Activated CD4-positive, alpha-beta T cell treated with anti-CD3 and anti-CD28 coated beads for 36 hours (primary cell): ENCODE measurements around the gene PPP3CA. TPM values are rescaled to one million over a fixed set of nuclear protein-coding genes. Genes with fewer than 3 reads are reported as not detected.

ENCODE experiments used
- ATAC-seq: fragments of 200-7000 bp; cut with Tn5 transposase; one replicate; pipeline ENCODE4 v1.10.0; 2021; ENCODE audit warnings: mild to moderate bottlenecking, moderate library complexity
- CTCF ChIA-PET: fragments of 350-600 bp; sonication (Branson Sonifier 250); formaldehyde crosslinking; loops from one replicate; lab custom pipeline; 2021; ENCODE audit warnings: antibody characterized with exemption; lab: Charles Lee
- POLR2A ChIA-PET: fragments of 350-600 bp; sonication (Branson Sonifier 250); formaldehyde crosslinking; loops from one replicate; lab custom pipeline; 2021; ENCODE audit warnings: antibody characterized with exemption, inconsistent platforms; lab: Charles Lee
- DNase-seq: peaks from one replicate; pipeline ENCODE4 v3.0.0-alpha.2; 2020
- H3K27ac Mint-ChIP-seq: one replicate; pipeline ENCODE4 v1.8.0; 2021; ENCODE audit warnings: mixed read lengths
- H3K27me3 Mint-ChIP-seq: one replicate; pipeline ENCODE4 v1.8.0; 2021; ENCODE audit warnings: mixed read lengths
- H3K36me3 Mint-ChIP-seq: one replicate; pipeline ENCODE4 v1.8.0; 2021; ENCODE audit warnings: low read depth, mixed read lengths
- H3K4me1 Mint-ChIP-seq: one replicate; pipeline ENCODE4 v1.8.0; 2021; ENCODE audit warnings: mixed read lengths
- H3K4me3 Mint-ChIP-seq: one replicate; pipeline ENCODE4 v1.8.0; 2021; ENCODE audit warnings: mild to moderate bottlenecking, moderate library complexity, mixed read lengths
- H3K9me3 Mint-ChIP-seq: one replicate; pipeline ENCODE4 v1.8.0; 2021; ENCODE audit warnings: low read depth, mixed read lengths
- intact Hi-C, 2 experiments: fragments of 100-400 bp; cut with DNase I in 1 of 2; cut with micrococcal nuclease in 1 of 2; formaldehyde crosslinking; loops; one replicate each; pipeline versions ENCODE4 v1.14.2 to v1.15.1; 2022 to 2024; cut with DNase I, micrococcal nuclease
- total RNA-seq, 2 experiments: library from RNA; stranded (reverse); gene quantifications; one replicate each; pipeline ENCODE4 v1.2.3, GENCODE V29; 2021

Gene PPP3CA
- total RNA-seq = 1 to 10 TPM; 7.6 to 8.3 TPM

DNA sequence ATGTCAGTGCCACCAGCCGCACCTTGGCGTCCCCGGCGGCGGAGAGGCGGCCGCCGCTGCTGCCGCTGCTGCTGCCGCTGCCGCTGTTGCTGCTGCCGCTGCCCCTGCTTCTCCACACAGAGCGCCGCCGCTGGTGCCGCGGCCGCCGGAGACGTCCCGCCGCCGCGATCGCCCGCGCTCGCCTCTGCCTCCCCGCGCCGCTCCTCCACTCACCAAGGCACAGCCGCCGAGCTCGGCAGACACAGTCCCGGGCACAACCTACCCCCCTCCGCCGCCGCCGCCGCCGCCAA is at the start of gene PPP3CA:
Gene PPP3CA (minus strand): TSS at position 260 of the 290 bp plus-strand sequence.
- ChIA-PET CTCF (interaction anchor here (0.7 to 1.6 kb wide), 4 partner anchors 30 to 1084 kb away, joined by 3 to 4 read pairs (median 3); no protein-coding TSS in a partner anchor), POLR2A (no interaction called here)
- intact Hi-C loops = loop anchor here (1.0 to 5.0 kb wide), 19 partner anchors 19 to 1785 kb away; partner anchors contain the start of genes H2AZ1 (in 1 of the 2), NFKB1 (in 1 of the 2), SLC39A8 (in 1 of the 2) and TRMT10A (in 1 of the 2)
- Mint-ChIP-seq H3K9me3 (no peaks in the 10 kb centered on the region), H3K4me3 (peak within 1 kb of the TSS; percentile 90), H3K36me3 (no peaks in the 10 kb centered on the region), H3K27me3 (peaks cover 22% of the 10 kb centered on the region), H3K27ac (peak within 1 kb of the TSS; percentile 79), H3K4me1 (peaks cover 32% of the 10 kb centered on the region)
- ATAC-seq (no peak), DNase-seq (no peak)

DNA sequence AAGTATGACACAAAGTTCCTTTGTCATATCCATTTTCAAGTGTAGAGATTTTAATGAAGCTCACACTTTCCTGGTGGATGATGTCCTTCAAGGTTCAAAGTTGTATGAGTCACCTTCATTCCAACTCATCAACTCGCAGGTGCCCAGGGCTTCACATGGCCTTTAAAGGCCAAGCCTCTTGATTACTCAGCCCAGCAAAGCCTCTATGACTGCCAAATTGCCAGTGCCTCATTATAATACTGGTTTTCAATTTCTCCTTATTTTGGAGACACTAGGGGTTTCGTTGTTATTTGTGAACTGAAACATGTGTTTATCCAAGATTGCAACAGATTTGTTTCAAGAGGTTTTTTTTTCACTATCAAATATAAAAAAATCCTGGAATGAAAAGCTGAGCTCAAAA is 45.9 kb upstream of the PPP3CA start:
- POLR2A ChIA-PET = interaction anchor here (0.6 to 0.7 kb wide), 2 partner anchors 11 to 1019 kb away, joined by 3 read pairs; no protein-coding TSS in a partner anchor
- no peak overlapping the region for H3K27ac Mint-ChIP-seq
- CTCF ChIA-PET = no interaction called here
- H3K4me1 Mint-ChIP-seq = no peaks in the 10 kb centered on the region
- H3K27me3 Mint-ChIP-seq = peaks cover 21% of the 10 kb centered on the region
- H3K36me3 Mint-ChIP-seq = no peaks in the 10 kb centered on the region
- H3K4me3 Mint-ChIP-seq = no peak overlapping the region
- intact Hi-C loops = no loop called here
- ATAC-seq = peak; percentile 23
- DNase-seq = peak; percentile 8
- H3K9me3 Mint-ChIP-seq = no peaks in the 10 kb centered on the region

DNA sequence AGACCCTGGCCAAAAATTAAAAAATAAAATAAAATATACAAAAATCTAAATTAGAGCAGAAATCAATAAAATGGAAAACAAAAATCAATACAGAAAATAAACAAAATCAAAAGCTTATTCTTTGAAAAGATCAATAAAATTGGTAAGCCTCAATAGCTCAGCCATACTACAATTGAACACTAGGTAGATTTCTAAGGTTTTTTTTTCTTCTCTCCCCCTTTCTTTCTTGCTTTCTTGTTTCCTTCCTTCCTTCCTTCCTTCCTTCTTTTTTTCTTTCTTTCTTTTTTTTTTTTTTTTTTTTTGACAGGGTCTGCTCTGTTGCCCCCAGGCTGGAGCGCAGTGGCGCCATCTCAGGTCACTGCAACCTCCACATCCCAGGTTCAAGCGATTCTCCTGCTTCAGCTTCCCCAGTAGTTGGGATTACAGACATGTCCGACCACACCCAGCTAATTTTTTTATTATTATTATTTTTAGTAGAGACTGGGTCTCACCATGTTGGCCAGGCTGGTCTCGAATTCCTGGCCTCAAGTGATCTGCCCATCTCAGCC is 23.4 kb upstream of the PPP3CA start:
- Mint-ChIP-seq H3K27me3 (peaks cover 31% of the 10 kb centered on the region), H3K36me3 (peaks cover 1% of the 10 kb centered on the region), H3K4me1 (no peaks in the 10 kb centered on the region), H3K9me3 (peaks cover 3% of the 10 kb centered on the region), H3K4me3 (no peak overlapping the region), H3K27ac (no peak overlapping the region)
- ChIA-PET CTCF (interaction anchor here (0.6 to 1.2 kb wide), 3 partner anchors 10 to 16 kb away, joined by 3 to 4 read pairs (median 3); no protein-coding TSS in a partner anchor), POLR2A (no interaction called here)
- intact Hi-C loops = no loop called here
- DNase-seq = no peak
- no peak for ATAC-seq

DNA sequence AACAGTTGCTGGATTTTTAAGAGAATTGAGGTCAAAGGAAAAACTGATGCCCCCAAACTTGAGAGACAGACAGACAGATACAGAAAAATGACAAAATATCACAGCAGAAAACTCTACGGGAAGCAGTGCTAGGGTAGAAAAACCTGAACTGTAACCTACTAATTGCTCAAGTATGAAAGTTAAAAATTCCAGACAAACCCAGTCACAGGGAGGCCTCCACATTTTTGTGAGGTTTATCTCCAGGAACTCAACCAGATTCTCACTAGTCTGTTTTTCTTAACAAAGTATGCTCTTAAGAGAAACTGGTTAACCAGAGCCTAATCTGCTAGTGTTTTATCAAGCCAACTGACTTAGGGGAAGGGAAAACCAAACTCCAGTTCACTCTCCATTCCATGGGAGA is 19.9 kb upstream of the PPP3CA start:
- ChIA-PET CTCF (no interaction called here), POLR2A (no interaction called here)
- no peak for DNase-seq
- Mint-ChIP-seq H3K27me3 (peaks cover 28% of the 10 kb centered on the region), H3K4me1 (no peaks in the 10 kb centered on the region), H3K36me3 (peaks cover 6% of the 10 kb centered on the region), H3K4me3 (no peak overlapping the region), H3K9me3 (peaks cover 10% of the 10 kb centered on the region), H3K27ac (no peak overlapping the region)
- no peak for ATAC-seq
- intact Hi-C loops = no loop called here

DNA sequence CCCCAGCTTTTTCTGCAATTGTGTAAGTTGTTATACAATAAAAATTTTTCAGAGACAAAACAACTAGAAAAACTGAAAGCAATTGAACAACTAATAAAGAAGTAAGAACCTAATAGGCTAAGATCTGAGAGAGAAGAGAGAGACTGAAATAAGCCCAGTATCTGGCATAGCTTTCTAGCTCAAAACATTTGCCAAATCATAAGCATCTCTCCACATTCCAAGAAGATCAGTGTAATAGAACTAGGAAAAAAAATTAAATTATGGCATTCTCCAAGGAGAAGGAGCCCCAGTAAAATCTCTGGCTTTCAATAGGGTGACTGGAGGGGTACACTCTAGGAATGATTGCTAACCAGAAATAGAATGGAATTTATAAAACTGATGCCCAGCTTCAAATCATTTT is 19.0 kb upstream of the PPP3CA start:
- no peak overlapping the region for H3K4me3 Mint-ChIP-seq
- no peaks in the 10 kb centered on the region for H3K4me1 Mint-ChIP-seq
- intact Hi-C loops = no loop called here
- no peak for DNase-seq
- ChIA-PET POLR2A (no interaction called here), CTCF (interaction anchor here (0.6 kb wide), 1 partner anchor 21 kb away, joined by 3 read pairs; no protein-coding TSS in a partner anchor)
- peaks cover 4% of the 10 kb centered on the region for H3K36me3 Mint-ChIP-seq
- peaks cover 24% of the 10 kb centered on the region for H3K27me3 Mint-ChIP-seq
- no peak for ATAC-seq
- H3K9me3 Mint-ChIP-seq = peaks cover 7% of the 10 kb centered on the region
- H3K27ac Mint-ChIP-seq = no peak overlapping the region

DNA sequence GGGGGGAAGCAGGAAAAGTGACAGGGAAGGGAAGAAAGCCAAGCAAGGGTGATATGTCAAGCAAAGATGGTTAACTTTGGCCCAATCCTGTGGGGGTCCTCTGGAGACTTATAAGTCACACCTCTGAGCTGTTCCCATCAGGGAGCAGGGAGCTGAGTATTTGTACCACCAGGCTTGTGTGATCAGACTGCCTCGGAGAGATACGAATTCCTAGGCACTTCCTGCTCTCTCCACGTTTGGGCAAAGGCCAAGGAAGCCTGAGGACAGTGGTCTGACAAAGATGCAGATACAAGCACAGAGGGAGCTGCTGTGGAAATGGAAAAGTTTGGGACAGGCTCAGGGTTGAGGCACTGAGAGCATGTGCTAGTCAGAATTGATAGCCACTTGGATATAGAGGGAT is 10.4 kb upstream of the PPP3CA start:
- Mint-ChIP-seq H3K4me3 (no peak overlapping the region), H3K27me3 (peaks cover 22% of the 10 kb centered on the region), H3K36me3 (no peaks in the 10 kb centered on the region), H3K4me1 (no peaks in the 10 kb centered on the region), H3K27ac (no peak overlapping the region), H3K9me3 (peaks cover 2% of the 10 kb centered on the region)
- intact Hi-C loops = no loop called here
- CTCF ChIA-PET = interaction anchor here (0.5 to 0.7 kb wide), 2 partner anchors 13 to 698 kb away, joined by 3 read pairs; no protein-coding TSS in a partner anchor
- no peak for DNase-seq
- POLR2A ChIA-PET = no interaction called here
- no peak for ATAC-seq

DNA sequence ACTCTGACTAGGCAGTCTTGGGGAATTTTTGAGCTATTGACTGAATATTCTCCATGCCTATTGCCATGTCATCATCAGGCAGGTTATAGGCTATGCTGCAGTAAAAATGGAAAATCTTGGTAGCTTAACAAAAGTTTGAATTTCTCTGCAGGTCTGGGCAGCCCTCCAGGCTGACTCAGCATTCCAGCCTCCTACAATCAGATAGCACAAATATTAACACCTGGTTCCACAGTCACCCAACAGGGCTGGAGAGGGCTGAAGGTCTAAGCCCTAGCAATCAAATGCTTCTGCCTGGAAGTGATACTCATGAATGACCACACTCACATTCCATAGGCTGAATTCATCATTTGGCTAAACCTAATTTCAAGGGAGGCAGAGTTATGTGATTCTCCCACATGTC is 9.6 kb upstream of the PPP3CA start:
- ATAC-seq (no peak), DNase-seq (no peak)
- Mint-ChIP-seq H3K27me3 (peaks cover 22% of the 10 kb centered on the region), H3K27ac (no peak overlapping the region), H3K36me3 (no peaks in the 10 kb centered on the region), H3K4me1 (no peaks in the 10 kb centered on the region), H3K9me3 (peaks cover 2% of the 10 kb centered on the region), H3K4me3 (no peak overlapping the region)
- ChIA-PET POLR2A (no interaction called here), CTCF (interaction anchor here (0.7 kb wide), 1 partner anchor 699 kb away, joined by 3 read pairs; no protein-coding TSS in a partner anchor)
- intact Hi-C loops = no loop called here

DNA sequence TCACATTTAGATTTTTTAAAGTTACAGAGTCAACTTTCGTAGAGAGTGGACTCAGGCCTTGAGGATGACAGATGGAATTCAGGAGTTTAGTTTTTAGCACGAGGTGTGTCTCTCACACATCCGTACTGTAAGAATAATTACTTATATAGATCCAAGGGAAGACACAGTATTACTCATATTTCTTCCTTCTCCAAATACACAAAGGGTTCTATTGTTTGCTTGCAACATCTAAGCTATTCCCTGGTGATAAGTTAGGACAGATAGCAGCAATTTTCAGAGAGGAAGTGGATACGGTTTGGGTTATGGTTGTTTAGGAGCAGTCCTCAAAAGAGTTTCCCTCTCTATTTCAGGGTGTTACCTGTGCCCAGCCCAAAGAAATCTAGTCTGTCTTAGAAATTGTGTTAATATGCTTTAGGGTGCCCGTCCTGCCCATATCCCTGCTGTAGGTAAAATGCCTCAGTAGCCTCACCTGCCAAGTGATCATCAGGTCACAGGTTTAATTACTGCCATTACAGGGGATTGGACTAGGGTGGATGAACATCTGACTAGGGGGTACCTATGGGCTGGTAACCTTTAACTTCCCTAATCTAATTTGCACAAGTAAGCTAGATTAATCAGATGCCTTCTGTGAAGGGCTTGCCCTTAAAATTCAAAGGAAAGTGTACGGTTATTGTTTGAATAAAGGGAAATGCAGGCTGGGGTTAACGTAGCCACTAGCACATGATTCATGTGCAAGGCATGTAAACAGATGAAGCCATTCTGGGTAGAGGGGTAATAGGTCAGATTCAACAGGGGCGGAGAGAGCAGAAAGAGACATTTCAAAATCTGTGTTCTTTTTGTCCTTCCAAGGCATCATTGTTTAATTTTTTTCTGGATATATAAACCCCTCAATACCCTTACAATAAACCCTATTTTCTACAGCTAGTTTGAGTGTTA is 8.7 kb upstream of the PPP3CA start:
- Mint-ChIP-seq H3K36me3 (no peaks in the 10 kb centered on the region), H3K27ac (no peak overlapping the region), H3K27me3 (peaks cover 22% of the 10 kb centered on the region), H3K4me1 (no peaks in the 10 kb centered on the region), H3K4me3 (no peak overlapping the region), H3K9me3 (peaks cover 2% of the 10 kb centered on the region)
- POLR2A ChIA-PET = no interaction called here
- ATAC-seq = no peak
- intact Hi-C loops = no loop called here
- no peak for DNase-seq
- CTCF ChIA-PET = no interaction called here

DNA sequence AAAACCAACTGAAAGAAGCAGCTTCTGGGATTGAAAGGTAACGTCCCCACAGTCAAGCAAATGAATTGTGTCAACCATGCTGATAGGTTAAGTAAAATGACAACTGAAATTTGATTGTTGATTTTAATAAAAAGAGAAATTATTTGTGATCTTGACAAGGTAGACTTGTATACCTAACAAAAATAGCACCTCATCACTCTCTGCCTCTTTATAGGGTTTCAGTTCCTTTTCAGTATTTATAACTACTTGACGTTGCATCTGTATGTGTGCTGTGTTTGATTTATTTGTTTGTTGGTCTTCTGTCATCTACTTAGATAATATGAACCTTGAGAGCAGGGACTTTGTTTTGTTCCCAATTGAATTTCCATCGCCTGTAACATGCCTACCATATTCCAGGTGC is 7.9 kb upstream of the PPP3CA start:
- ChIA-PET CTCF (no interaction called here), POLR2A (no interaction called here)
- no peaks in the 10 kb centered on the region for H3K36me3 Mint-ChIP-seq
- intact Hi-C loops = no loop called here
- no peak overlapping the region for H3K27ac Mint-ChIP-seq
- H3K4me1 Mint-ChIP-seq = no peaks in the 10 kb centered on the region
- peaks cover 23% of the 10 kb centered on the region for H3K27me3 Mint-ChIP-seq
- no peak overlapping the region for H3K4me3 Mint-ChIP-seq
- DNase-seq (no peak), ATAC-seq (no peak)
- peaks cover under 1% of the 10 kb centered on the region for H3K9me3 Mint-ChIP-seq

DNA sequence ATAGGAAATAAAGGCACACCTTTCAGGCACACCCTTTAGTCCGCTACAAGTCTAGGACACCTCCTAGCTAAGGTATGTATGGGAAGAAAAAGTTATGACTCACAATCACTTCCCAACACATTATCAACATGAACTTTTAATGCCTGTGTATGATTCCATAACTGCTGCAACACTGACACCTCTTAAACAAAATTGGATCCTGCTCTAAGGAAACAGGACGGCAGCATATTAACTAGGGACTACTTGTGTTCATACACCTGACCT is 2.4 kb upstream of the PPP3CA start:
- ChIA-PET CTCF (interaction anchor here (0.8 kb wide), 1 partner anchor 11 kb away, joined by 4 read pairs; no protein-coding TSS in a partner anchor), POLR2A (interaction anchor here (0.6 kb wide), 1 partner anchor 99 kb away, joined by 3 read pairs; no protein-coding TSS in a partner anchor)
- Mint-ChIP-seq H3K9me3 (no peaks in the 10 kb centered on the region), H3K36me3 (no peaks in the 10 kb centered on the region), H3K4me1 (peaks cover 19% of the 10 kb centered on the region), H3K27me3 (peaks cover 29% of the 10 kb centered on the region), H3K27ac (no peak overlapping the region), H3K4me3 (no peak overlapping the region)
- ATAC-seq (no peak), DNase-seq (no peak)
- intact Hi-C loops = loop anchor here (5.0 kb wide), 8 partner anchors 142 to 1787 kb away; partner anchors contain the start of genes NFKB1 (in 1 of the 2), TRMT10A (in 1 of the 2) and UBE2D3 (in 1 of the 2)

DNA sequence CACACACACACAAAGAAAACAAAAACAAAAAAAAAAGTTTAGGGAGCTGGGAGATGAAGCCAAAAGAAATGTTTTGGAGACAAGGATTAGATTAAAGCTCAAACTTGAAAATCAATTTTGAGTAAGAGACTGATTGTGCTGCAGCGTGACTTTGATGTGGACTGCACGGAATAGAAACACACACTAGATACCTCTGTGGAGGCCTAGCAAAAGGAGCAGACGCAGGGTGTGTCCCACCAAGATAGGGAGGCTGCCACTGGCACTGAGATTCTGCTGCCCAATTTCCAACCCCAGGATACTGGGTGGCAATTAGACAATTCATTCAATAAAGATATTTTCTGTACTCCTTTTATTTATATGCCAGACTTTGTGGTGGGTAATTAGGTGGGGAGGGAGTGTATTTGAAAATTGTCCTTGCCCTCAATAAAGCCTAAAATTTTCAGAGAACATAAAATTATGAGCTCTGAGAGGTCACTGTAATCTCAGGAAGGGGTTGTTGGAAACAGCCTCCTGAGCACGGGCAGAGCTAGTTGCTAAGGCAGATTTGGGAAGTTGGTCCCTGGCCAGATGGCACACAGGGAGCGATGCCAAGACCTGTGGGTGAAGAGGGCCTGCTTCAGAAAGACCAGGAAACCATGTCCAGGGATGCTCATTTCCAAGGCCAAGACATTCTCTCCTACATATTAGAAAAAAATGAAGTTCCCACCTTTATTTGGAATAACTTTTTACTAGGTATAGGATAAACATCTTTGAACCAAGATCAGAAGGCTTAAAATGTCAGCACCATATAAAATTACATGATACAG is 1.9 kb upstream of the PPP3CA start:
- intact Hi-C loops = loop anchor here (5.0 kb wide), 8 partner anchors 142 to 1787 kb away; partner anchors contain the start of genes NFKB1 (in 1 of the 2), TRMT10A (in 1 of the 2) and UBE2D3 (in 1 of the 2)
- ChIA-PET POLR2A (interaction anchor here (0.6 kb wide), 1 partner anchor 99 kb away, joined by 3 read pairs; no protein-coding TSS in a partner anchor), CTCF (interaction anchor here (0.8 to 1.0 kb wide), 2 partner anchors 11 to 19 kb away, joined by 4 read pairs; no protein-coding TSS in a partner anchor)
- DNase-seq (no peak), ATAC-seq (no peak)
- Mint-ChIP-seq H3K4me3 (peak overlapping the region; percentile 90), H3K36me3 (no peaks in the 10 kb centered on the region), H3K4me1 (peaks cover 20% of the 10 kb centered on the region), H3K27me3 (peaks cover 24% of the 10 kb centered on the region), H3K27ac (no peak overlapping the region), H3K9me3 (no peaks in the 10 kb centered on the region)
